Lower leg skin (tissue), 3 donors: Measurements from ENCODE around the gene GRIK2.

Source experiments
- POLR2A ChIP-seq, 2 donors: fragments of 450-650 bp; IDR thresholded peaks; one replicate each; pipeline ENCODE4 v1.6.1; 2016 to 2017; ENCODE audit warnings: antibody characterized with exemption in 2 of 2, mild to moderate bottlenecking in 1 of 2, moderate library complexity in 1 of 2
- TF ChIP-seq, protein P1 (sequence below), 3 donors: fragments of 450-650 bp; IDR thresholded peaks; one replicate each; pipeline ENCODE4 v1.5.1; 2016; ENCODE audit warnings: antibody characterized with exemption in 3 of 3, mild to moderate bottlenecking in 3 of 3, moderate library complexity in 2 of 3

DNA sequence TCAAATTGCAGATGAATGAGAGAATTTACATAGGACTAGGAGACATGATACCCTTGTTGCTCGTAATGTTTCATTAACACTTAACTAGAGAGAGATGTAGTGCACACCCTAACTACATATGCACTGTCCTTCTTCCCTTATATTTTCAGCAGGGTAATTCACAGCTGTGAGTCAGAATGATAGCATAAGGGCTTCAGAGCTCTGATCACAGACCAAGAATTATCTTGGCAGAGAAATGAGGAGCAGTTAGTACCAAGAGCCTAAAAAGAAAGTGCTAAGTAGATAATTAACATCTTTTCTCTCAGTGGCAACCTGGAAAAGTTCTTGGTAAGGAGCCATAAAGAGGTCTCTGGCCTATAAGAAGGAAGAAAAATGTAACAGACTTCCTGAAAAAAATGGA, 35.8 kb downstream of the GRIK2 start:
- no peak for TF ChIP-seq POLR2A (IDR thresholded peaks at IDR 0.05)
- TF ChIP-seq, protein P1, sequence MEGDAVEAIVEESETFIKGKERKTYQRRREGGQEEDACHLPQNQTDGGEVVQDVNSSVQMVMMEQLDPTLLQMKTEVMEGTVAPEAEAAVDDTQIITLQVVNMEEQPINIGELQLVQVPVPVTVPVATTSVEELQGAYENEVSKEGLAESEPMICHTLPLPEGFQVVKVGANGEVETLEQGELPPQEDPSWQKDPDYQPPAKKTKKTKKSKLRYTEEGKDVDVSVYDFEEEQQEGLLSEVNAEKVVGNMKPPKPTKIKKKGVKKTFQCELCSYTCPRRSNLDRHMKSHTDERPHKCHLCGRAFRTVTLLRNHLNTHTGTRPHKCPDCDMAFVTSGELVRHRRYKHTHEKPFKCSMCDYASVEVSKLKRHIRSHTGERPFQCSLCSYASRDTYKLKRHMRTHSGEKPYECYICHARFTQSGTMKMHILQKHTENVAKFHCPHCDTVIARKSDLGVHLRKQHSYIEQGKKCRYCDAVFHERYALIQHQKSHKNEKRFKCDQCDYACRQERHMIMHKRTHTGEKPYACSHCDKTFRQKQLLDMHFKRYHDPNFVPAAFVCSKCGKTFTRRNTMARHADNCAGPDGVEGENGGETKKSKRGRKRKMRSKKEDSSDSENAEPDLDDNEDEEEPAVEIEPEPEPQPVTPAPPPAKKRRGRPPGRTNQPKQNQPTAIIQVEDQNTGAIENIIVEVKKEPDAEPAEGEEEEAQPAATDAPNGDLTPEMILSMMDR (IDR thresholded peaks at IDR 0.05), result no peak
